Measurements from ENCODE around the gene DNAJC30.

GRCh38 chr7:73718905-73719805 is 35.9 kb upstream of the DNAJC30 start, which contains the start of gene STX1A:
- TF ChIP-seq EP300 (IDR thresholded peaks at IDR 0.05) (no peak), POLR2AphosphoS5 (IDR thresholded peaks at IDR 0.05) (peak; percentile 13 to 63), CTCF (IDR thresholded peaks at IDR 0.05) (no peak), POLR2A (IDR thresholded peaks at IDR 0.05; ENCODE audit: low read depth) (no peak)

All from esophagus muscularis mucosa (tissue), 4 donors.